Central memory CD4-positive, alpha-beta T cell (primary cell): ENCODE measurements around the gene ASCC3.
"Not testable (repeated sequence)": the region's sequence is repeated elsewhere in the genome, so short reads cannot be mapped to it uniquely, and the experiment has no call there.

ENCODE experiments used
- DNase-seq: peaks from one replicate; pipeline ENCODE4 v3.0.0; 2022

The ASCC3 gene

DNA sequence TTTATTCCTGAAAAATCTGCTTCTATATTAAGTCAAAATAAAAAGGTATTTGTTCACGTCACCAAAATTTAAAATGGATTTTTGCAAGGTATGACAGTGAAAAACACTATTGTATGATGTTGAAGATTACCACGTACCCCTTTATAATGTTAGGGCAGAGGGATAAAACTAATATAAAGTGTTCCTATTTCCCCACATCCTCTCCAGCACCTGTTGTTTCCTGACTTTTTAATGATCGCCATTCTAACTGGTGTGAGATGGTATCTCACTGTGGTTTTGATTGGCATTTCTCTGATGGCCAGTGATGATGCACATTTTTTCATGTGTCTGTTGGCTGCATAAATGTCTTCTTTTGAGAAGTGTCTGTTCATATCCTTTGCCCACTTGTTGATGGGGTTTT, 240.0 kb downstream of the ASCC3 start:
- not testable (repeated sequence) for DNase-seq

DNA sequence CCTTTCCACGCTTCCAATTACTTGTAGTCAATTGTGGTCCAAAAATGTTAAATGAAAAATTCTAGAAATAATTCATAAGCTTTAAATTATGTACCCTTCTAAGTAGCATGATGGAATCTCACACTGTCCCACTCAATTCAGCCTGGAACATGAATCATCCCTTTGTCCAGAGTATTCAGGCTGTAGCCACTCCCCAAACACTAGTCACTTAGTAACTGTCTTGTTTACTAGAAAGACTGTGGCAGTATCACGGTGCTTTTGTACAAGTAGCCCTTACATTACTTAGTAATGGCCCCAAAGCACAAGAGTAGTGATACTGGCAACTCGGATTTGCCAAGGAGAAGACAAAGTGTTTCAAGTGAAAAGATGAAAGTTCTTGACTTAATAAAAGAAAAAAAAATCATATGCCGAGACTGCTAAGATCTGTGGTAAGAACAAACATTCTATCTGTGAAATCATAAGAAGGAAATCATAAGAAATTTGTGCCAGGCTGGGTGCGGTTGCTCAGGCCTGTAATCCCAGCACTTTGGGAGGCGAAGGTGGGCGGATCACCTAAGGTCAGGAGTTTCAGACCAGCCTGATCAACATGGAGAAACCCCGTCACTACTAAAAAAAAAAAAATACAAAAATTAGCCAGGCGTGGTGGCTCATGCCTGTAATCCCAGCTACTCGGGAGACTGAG, 247.9 kb downstream of the ASCC3 start:
- no peak for DNase-seq

DNA sequence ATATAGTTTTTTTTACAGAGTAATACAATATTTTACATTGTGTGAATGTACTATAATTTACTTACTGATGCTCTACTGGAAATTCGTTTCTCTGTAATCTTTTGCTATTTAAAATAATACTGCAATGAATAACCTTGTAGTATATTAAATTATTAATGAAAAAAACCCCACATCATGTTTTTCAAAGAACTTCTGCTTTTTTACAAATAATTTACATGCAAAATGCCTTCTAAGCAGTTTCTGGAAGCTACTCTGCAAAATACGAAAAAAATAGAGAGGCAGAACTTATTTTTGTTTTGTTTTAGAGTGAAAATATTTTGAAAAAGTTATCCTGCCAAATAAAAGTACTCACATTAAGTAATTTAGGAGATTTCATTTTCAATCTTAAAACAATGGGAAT, 250.6 kb downstream of the ASCC3 start:
- no peak for DNase-seq

DNA sequence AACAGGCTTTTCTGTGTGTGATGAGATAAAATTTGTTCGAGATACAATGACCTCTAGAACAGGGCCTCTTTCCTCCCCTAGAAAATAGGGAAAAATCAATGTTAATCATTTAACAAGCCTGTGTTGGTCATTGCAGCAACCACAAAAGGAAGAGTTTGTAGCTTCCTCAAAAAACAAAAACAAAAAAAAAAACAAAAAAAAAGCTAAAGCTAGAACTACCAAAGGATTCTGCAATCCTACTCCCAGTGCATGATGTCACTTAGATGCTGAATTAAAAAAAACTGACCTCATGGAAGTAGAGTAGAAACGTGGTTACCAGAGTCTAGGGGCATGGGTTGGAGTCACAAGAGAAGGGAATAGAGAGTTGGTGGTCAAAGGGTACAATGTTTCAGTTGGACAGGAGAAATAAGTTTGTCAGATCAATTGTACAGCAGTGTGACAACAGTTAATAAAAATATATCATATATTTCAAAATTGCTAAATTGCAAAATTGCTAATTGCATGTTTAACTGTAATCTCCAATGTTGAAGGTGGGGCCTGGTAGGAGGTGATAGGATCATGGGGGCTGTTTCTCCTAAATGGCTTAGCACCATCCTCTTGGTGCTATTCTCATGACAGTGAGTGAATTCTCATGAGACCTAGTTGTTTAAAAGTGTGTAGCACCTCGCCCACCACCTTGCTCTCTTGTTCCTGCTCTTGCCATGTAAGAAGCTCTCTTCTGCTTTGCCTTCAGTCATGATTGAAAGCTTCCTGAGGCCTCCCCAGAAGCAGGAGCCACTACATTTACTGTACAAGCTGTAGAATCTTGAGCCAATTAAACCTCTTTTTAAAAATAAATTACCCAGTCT, 253.0 kb downstream of the ASCC3 start:
- DNase-seq: no peak

DNA sequence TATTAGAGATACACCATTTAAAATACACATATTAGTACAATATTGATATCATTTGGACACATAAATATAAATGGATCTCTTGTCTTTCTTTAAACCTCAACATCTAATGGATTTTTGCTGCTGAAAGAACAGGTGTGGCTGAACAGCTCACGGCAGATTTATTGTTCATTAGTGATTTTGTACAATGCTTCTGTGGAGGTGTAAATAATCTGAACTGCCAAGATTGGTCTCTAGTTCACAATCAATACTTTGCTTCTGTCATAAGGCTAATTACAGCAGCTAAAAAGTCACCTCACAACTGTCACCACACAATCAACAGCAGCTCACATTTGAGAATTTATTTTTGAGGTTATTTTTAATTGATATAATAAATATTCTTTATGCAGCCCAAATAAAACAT, 254.4 kb downstream of the ASCC3 start:
- DNase-seq: no peak

DNA sequence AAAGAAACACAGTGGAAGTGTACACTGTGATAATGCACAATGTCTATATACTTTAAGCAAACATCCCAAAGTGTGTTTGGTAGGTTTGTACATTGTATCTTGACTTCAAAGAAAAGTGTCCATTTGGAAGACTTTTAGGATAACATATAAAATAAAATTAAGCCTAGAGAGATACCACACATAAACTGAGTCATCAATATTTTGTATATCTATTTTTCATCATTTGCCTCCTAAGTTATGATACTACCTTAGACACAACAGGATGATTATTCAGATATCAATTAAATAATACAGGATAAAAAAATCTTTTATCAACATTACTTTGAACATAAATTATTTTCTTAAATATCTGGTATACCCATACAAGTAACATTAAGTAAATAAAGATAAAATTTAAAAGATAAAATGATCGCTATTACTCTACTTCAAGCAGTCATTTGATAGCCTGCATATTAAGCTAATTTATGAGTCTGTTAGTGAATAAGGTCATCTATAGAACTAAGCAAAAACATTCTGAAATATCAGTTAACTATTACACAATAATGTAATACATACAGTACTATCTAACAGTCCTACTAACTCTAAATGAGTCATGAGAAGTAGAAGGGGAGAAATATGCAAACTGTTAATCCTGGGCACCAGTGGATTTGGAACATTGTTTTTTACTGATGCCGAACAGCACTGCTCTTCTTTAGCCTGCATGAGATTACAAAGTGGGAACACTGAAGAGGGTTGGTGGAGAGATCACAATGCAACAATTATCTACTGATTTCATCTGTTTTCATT, 258.0 kb downstream of the ASCC3 start:
- DNase-seq: no peak

DNA sequence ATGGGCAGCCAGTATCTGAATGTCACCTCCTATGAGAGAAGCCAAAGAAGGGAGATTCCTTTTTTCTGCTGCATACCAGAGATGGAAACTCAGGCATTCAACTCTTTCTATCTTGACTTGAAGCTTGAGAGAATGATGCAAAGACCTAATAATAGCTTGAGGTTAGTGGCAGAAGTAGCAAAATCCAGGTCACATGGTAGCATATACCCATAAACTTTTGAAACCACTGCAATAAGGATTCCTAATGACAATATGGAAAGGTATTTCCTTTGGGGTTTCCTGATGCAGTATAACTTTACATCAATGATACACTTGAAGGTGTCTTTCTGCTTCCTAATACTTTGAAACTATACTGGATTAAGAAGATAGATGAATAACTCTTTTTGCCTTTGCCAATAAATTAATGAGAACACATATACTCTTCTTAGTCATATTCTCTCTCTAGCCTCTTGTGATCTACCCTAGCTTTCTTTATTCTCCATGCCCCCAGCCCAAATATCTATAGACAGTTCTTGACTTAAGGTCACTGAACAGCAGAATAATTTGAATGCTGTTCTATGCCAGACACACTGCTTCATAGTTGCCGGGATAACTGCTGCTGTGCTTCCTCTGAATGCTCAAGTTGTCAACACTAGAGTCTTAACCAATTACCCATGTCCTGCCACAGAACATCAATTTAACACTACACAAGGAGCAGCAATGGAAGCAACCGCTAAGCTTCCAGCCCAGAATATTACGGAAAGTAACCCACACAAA, 260.9 kb downstream of the ASCC3 start:
- no peak for DNase-seq

DNA sequence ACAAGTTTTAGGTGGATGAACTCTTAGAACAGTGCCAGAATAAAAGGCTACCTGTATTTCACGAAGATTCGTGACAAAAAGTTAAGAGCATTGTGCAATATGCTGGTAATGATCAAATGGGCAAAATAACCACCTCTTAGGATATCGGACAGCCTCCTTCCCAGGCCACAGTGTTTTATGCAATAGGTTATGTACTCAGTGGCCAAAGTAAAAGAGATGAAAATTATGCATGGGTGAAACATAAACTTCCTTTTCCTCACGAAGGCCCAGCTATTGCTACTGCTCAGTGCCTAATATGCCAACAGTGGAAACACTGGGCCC, 262.8 kb downstream of the ASCC3 start:
- no peak for DNase-seq

DNA sequence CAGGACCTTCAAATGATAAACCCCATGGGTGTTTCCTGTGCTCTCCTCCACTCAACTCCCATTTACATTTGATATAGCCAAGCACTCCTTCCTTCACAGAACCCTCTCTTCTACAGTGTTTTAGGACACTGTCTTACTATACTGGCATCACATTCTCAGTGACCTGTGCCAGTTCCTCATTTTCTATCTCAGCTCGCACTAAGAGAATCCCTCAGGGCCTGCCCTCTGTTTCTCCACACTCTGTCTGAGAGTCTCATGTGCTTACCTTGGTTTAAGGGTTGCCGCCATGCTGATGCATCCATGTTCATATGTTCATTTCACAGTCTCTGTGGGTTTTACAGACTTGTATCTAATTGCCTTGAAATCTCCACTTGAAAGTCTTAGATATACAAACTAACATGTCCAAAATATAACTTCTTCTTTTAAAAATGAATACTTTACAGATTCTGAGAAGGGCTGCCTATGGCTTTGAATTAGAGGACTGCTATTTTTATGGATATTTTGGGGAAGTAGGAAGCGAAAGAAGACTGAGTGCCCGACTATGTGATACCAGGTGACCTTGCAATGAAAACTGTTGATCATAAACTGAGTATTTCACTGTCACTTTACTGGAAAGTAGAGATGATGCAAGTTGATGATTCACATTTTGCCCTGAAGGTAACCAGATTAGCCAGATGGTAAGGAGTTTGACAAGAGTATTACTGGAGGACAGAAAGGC, 263.3 kb downstream of the ASCC3 start:
- DNase-seq: no peak

DNA sequence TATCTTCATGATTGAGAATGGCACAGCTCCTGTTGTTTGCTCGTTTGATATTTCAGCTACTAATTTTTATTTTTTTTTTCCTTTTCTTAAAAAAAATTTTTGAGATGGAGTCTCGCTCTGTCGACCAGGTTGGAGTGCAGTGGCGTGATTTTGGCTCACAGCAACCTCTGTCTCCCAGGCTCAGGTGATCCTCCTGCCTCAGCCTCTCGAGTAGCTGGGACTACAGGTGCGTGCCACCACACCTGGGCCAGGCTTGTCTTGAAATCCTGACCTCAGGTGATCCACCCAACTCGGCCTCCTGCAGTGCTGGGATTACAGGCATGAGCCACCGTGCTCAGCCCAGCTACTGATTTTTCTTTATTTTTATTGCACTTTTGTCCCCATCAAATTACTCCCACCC, 266.2 kb downstream of the ASCC3 start:
- no peak for DNase-seq

DNA sequence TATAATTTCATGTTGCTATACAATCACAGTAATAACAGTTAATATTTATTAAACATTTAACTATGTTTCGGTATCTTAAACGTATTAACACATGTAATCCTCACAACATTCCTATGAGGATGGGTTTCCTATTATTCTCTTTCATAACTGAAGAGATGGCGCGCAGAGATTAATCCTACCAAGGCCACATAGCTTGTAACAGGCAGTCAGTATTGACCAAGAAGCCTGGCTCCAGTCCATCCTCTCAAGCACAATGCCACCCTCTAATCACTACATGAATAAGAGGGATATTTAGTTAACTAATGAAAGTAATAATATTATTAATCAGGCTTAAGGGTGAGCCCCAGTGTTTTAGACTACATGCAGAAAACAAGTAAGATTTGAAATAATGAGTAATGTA, 266.7 kb downstream of the ASCC3 start:
- no peak for DNase-seq

DNA sequence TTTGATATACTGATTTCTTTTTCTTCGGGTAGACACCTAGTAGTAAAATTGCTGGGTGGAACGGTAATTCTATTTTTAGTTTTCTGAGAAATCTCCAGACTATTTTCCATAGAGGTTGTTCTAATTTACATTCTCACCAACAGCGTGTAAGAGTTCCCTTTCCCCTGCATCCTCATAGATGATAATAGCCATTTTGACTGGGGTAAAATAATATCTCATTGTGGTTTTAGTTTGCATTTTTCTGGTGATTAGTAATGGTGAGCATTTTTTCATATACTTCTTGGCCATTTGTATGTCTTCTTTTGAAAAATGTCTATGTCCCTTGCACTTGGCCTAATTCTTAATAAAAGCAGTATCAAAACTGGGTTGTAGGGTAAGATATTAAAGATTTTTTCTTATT, 267.5 kb downstream of the ASCC3 start:
- no peak for DNase-seq

DNA sequence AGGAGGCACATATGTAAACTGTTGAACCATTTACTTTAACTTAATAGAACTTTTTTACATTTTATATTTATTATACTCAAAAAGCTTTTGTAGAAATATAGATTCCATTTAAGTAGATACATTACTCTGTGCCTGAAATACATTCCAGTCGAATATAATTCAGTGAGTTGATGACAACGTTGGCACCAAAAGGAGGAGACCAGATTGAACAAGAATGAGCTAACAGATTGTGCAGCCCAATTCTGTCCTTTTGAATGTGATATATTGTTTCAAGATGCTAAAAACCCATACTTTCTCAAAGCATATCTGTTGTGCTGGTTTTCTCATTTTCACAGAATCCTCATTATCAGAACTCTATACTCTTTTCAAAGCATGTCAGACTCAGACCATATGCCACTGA, 269.0 kb downstream of the ASCC3 start:
- DNase-seq: no peak

DNA sequence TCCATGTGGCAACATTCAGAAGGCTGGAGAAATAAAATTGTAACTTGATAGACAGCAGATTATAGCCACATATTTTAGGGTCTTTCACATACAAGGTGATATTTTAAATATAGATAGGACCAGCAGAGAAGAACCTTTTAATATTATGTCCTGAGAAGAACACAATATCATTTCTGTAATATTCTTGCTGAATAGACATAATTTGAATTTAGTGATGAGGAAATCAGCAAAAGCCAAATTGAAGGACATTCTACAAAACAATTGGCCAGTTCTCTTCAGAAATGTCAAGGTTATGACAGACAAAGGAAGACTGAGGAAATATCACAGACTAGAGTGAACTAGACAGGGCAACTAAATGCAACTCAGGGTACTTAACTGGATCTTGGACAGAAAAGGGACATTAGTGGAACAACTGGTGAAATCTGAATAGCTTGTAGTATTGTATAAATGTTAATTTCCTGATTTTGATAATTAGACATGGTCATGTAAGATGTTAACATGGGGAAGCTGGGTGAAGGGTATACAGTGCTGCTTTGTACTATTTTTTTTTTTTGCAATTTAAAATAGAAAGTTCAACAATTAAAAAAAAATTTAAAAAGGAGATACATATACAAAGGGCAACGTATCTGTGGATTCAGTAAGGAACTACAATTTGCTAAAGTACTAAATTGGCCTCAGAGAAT, 281.9 kb downstream of the ASCC3 start:
- no peak for DNase-seq

DNA sequence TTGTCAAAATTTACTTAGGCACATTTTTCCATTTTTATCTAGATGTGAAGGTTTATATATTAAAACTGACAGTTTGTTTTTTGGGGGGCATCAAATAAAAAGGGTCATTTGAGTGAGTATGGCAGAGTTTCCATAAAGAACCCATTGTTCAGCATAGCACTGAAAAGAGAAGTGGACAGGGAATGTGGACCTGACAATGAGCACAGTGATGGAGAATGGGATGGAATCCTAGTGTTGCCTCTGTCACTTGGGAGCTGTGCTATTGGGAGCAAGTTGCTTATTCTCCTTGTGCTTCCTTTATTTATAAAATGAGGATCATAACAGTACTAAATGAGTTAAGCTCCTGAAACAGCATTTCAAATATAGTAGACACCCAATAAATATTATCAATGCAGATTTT, 285.7 kb downstream of the ASCC3 start:
- DNase-seq: no peak

DNA sequence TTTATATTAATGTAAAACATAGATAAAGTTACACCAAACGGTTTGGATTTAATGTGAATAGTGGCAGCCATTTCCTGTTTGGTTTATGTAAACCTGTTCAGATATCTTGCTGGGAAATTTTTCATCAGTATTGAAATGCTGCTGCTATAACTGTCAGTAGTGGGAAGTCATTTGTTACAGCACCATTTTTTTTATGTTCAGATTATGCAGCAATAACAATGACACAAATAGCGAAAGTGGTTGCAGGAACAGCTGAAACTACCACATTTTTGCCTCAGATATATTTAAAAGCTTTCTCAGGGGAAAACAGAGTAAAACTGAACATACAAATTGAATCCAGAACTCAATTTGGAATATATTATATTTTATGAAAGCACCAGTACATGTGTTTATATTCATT, 287.6 kb downstream of the ASCC3 start:
- DNase-seq: no peak

DNA sequence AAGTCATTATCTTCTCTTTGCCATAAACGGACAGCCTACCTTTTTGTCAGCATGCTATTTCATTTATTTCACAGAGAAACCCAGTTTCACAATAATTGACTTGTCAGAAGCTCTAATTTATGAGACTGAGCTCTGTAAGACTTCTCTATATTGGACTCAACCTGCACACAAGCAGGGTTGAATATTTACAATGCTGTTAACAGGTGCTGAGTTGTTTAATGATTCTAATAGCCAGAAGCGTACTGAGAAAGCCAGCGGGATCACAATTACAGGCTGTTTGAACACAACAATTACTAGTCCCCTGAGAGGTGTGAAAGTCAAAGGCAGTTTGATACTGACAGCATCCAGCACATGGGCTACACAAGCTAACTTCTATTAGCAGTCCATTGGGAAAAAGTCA, 288.2 kb downstream of the ASCC3 start:
- no peak for DNase-seq

DNA sequence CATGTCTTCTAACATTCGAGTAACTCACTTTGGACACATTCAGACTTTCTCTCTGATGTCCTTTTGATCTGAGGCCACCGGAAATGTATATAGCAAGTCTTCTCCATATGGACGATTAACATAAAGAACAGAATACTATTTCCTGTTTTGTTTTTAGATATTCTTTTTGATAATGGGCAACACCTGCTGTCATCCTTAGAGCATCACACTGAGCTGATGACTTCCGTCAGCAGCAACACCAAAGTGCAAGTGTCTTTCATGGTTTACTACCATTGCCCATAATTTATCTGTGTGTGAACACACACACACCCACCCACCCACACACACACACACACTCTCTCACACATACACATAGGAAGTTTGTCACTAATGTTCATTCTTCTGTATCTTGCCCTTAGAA, 303.7 kb downstream of the ASCC3 start:
- no peak for DNase-seq

DNA sequence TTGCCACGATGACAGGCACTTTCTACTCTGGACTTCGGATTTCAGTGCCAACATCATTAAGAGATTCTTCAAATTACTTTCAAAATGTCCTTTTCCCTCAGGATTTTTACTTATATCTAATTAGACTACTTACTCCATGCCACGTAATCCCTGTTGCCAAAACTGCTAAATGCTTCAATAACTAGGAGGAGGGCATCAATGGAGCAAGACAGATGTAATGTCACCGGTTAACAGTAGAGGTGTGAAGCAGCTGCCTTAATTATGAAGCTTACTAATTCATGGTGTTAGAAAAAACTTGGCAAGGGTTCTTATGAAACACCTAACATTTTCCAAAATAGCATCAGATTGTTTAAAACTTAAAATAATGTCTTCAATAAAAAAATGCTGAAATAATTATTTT, 305.2 kb downstream of the ASCC3 start:
- DNase-seq: no peak

DNA sequence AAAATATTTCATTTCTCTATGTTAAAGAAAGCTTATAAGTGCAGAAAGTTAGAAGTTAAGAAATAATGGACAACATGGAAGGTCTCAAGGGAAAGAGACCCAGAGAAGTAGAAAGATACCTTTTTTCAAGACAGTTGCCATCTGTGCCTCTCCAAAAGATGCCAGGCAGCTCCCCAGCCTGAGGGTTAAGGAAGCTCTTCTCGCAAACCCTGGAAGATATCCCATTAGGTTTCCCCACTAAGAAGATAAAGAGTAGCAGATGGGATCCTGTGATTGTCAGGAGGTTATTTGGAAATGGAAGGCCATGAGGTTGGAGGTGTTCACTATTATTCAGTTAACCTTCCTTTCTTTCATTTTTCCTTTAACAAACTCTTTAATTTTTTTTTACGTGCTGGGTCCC, 306.3 kb downstream of the ASCC3 start:
- DNase-seq: no peak

DNA sequence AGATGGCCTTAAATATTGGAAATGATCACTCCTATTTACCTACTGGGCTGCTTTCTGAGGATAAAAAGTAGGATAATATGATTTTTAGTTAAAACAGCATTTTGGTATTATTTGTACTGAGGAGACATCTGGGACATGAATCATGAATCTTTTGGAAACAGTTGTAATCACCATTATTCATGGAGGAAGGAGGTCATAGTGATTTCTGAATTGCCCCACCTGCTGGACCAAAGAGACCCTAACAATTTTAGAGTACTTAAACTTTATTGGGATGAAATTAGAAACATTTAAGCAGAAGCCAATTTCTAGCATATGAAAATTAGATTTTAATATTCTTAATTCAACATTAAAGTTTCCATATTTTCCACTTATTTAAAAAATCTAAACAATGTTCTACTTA, 308.0 kb downstream of the ASCC3 start:
- DNase-seq: no peak

DNA sequence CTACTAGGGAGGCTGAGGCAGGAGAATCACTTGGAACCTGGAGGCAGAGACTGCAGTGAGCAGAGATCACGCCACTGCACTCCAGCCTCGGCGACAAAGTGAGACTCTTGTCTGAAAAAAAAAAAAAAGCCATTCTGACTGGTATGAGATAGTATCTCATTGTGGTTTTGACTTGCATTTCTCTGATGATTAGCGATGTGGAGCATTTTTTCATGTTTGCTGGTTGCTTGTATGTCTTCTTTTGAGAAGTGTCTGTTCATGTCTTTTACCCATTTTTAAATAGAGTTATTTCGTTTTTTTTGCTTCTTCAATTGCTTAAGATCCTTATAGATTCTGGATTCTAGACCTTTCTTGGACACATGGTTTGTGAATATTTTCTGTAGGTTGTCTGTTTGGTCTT, 312.9 kb downstream of the ASCC3 start:
- DNase-seq: no peak
